ENCODE results near the gene EPHB1. TPM values are rescaled to one million over a fixed set of nuclear protein-coding genes. Genes with fewer than 3 reads are reported as not detected.

Gene EPHB1
- total RNA-seq, 1 donor from 2014 or later = 0.53 TPM

GRCh38 chr3:135260025-135260424 lies 465.0 kb downstream of the EPHB1 start:
- DNase-seq (ENCODE audit: low spot score in 2 of 2) = no peak
- H3K4me1 ChIP-seq = no peaks in the 10 kb centered on the region

GRCh38 chr3:135261214-135261775 lies 466.2 kb downstream of the EPHB1 start:
- Histone ChIP-seq H3K27me3 (no peaks in the 10 kb centered on the region), H3K9me3 (no peaks in the 10 kb centered on the region), H3K27ac (no peak overlapping the region), H3K4me1 (no peaks in the 10 kb centered on the region), H3K36me3 (no peaks in the 10 kb centered on the region), H3K4me3 (no peak overlapping the region)
- intact Hi-C loops (cut with DNase I) = no loop called here
- TF ChIP-seq CTCF (IDR thresholded peaks at IDR 0.05) = no peak
- DNase-seq (ENCODE audit: low spot score in 2 of 2) = no peak

More at GRCh38 chr3:135260025-135260424, 465.0 kb downstream of the EPHB1 start:
- intact Hi-C loops (cut with DNase I) = no loop called here
- no peaks in the 10 kb centered on the region for H3K9me3 ChIP-seq
- no peaks in the 10 kb centered on the region for H3K27me3 ChIP-seq
- no peak overlapping the region for H3K27ac ChIP-seq
- no peak for TF ChIP-seq CTCF (IDR thresholded peaks at IDR 0.05)
- no peak overlapping the region for H3K4me3 ChIP-seq
- H3K36me3 ChIP-seq = no peaks in the 10 kb centered on the region

- Histone ChIP-seq H3K36me3 (no peaks in the 10 kb centered on the region), H3K27ac (no peak overlapping the region), H3K9me3 (no peaks in the 10 kb centered on the region), H3K4me3 (no peak overlapping the region), H3K4me1 (no peaks in the 10 kb centered on the region), H3K27me3 (no peaks in the 10 kb centered on the region)
- no peak for TF ChIP-seq CTCF (IDR thresholded peaks at IDR 0.05)
- intact Hi-C loops (cut with DNase I) = no loop called here
- DNase-seq (ENCODE audit: low spot score in 2 of 2) = no peak
Measured at GRCh38 chr3:135261916-135262315, 466.9 kb downstream of the EPHB1 start.

GRCh38 chr3:135262441-135262840 lies 467.4 kb downstream of the EPHB1 start:
- Histone ChIP-seq H3K27me3 (no peaks in the 10 kb centered on the region), H3K36me3 (no peaks in the 10 kb centered on the region), H3K4me1 (no peaks in the 10 kb centered on the region), H3K4me3 (no peak overlapping the region), H3K27ac (no peak overlapping the region), H3K9me3 (no peaks in the 10 kb centered on the region)
- no peak for DNase-seq (ENCODE audit: low spot score in 2 of 2)
- no peak for TF ChIP-seq CTCF (IDR thresholded peaks at IDR 0.05)
- intact Hi-C loops (cut with DNase I) = no loop called here

GRCh38 chr3:135263331-135263730 lies 468.3 kb downstream of the EPHB1 start:
- H3K27ac ChIP-seq = no peak overlapping the region
- no peak overlapping the region for H3K4me3 ChIP-seq
- intact Hi-C loops (cut with DNase I) = no loop called here
- TF ChIP-seq CTCF (IDR thresholded peaks at IDR 0.05) = no peak
- H3K9me3 ChIP-seq = no peaks in the 10 kb centered on the region
- no peaks in the 10 kb centered on the region for H3K27me3 ChIP-seq
- H3K4me1 ChIP-seq = no peaks in the 10 kb centered on the region
- no peaks in the 10 kb centered on the region for H3K36me3 ChIP-seq
- DNase-seq (ENCODE audit: low spot score in 2 of 2) = no peak

GRCh38 chr3:135267487-135267886 lies 472.4 kb downstream of the EPHB1 start:
- no peak for TF ChIP-seq CTCF (IDR thresholded peaks at IDR 0.05)
- Histone ChIP-seq H3K9me3 (no peaks in the 10 kb centered on the region), H3K4me1 (no peaks in the 10 kb centered on the region), H3K4me3 (no peak overlapping the region), H3K27me3 (no peaks in the 10 kb centered on the region), H3K36me3 (no peaks in the 10 kb centered on the region), H3K27ac (no peak overlapping the region)
- intact Hi-C loops (cut with DNase I) = no loop called here
- no peak for DNase-seq (ENCODE audit: low spot score in 2 of 2)

Data from ascending aorta (tissue), 2 donors.